Regular cardiac myocyte (primary cell): ENCODE results near the gene CPB1. TPM values are rescaled to one million over a fixed set of nuclear protein-coding genes. Genes with fewer than 3 reads are reported as not detected.

ENCODE experiments used
- total RNA-seq: library from RNA; depleted of rRNA; stranded (reverse); fragments of >200 nt; gene quantifications from 2 replicates; pipeline ENCODE4 v1.2.3, GENCODE V29; 2014

CPB1 gene
- not detected in 2 replicates for total RNA-seq

DNA sequence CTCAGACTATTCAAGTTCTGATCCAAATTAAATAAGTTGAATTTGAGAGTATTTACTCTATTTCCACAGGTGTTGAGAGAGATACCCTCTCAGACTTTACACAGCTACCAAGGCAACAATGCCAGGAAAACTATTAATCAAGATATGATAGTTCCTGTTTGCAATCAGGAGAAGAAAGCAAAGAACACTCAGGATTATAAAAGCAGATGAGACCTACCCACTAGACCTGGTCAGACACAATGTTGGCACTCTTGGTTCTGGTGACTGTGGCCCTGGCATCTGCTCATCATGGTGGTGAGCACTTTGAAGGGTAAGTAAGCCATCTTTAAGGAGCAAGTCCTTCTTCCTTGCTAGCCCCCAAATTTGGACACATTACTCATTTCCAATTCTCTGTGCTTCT lies at the start of gene CPB1:
Gene CPB1 (plus strand): TSS at position 227 of the 400 bp plus-strand sequence. CDS start 13 bp downstream, at position 240.

DNA sequence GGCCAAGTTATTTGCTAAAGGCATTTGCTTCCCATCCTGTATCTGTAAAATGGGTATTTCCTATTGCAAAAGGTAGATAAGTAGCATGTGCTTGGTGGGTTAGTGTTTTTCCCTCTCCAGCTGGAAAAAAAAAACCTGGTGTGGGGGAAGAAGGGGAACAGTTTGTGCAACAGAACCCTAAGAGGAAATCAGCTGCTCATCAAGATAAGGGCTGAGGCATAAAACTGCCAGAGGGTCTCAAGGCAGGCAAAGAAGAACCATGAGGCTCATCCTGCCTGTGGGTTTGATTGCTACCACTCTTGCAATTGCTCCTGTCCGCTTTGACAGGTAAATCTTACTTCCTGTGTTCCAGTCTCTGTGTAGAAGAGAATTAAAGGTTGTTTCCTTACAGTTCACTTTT lies 37.4 kb downstream of the CPB1 start, which contains the start of gene CPA3:
Gene CPA3 (plus strand): TSS at position 248 of the 400 bp plus-strand sequence. CDS start 12 bp downstream, at position 260.

Other genes starting within 250 kb of the CPB1 start
- 2.3 and 4.4 TPM in 2 replicates for gene AGTR1, start 129.9 kb upstream of the CPB1 start, total RNA-seq
- not detected in 2 replicates for gene CPA3, start 37.5 kb downstream of the CPB1 start, total RNA-seq
- 42.6 and 58.3 TPM in 2 replicates for gene GYG1, start 163.7 kb downstream of the CPB1 start, total RNA-seq